Breast epithelium (tissue), 3 donors: Measurements from ENCODE around the gene TMEM178B.

Experiments
- POLR2A ChIP-seq: fragments of 450-650 bp; IDR thresholded peaks from one replicate; pipeline ENCODE4 v1.6.1; 2016; ENCODE audit warnings: antibody characterized with exemption, mild to moderate bottlenecking, moderate library complexity
- TF ChIP-seq, protein P1 (sequence below), 3 donors: fragments of 450-650 bp; IDR thresholded peaks; one replicate each; pipeline ENCODE4 v1.5.1; 2016 to 2017; ENCODE audit warnings: antibody characterized with exemption in 3 of 3, mild to moderate bottlenecking in 3 of 3, moderate library complexity in 3 of 3

DNA sequence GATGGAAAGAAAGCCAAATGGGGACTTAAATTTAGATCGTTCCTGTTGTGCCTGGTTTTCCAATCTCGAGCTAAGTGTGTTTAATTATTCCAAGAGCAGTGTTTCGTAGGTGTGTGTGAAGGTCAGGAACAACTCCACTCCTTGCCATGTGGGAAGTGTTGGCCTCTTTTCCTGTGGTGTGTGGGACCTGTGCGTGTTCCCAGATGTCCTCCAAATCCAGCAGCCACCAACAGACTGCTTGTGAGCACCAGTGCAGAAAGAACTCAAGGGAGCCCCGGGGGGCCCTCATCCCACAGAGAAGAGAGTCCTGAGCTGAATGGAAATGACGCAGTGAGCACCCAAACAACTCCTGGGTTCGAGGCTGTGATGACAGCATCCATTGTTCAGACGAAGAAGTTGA is 227.7 kb downstream of the TMEM178B start:
- TF ChIP-seq, protein P1, sequence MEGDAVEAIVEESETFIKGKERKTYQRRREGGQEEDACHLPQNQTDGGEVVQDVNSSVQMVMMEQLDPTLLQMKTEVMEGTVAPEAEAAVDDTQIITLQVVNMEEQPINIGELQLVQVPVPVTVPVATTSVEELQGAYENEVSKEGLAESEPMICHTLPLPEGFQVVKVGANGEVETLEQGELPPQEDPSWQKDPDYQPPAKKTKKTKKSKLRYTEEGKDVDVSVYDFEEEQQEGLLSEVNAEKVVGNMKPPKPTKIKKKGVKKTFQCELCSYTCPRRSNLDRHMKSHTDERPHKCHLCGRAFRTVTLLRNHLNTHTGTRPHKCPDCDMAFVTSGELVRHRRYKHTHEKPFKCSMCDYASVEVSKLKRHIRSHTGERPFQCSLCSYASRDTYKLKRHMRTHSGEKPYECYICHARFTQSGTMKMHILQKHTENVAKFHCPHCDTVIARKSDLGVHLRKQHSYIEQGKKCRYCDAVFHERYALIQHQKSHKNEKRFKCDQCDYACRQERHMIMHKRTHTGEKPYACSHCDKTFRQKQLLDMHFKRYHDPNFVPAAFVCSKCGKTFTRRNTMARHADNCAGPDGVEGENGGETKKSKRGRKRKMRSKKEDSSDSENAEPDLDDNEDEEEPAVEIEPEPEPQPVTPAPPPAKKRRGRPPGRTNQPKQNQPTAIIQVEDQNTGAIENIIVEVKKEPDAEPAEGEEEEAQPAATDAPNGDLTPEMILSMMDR (IDR thresholded peaks at IDR 0.05): no peak
- TF ChIP-seq POLR2A: no peak
